Natural killer cell (primary cell): ENCODE results near the gene COL5A2. TPM values are rescaled to one million over a fixed set of nuclear protein-coding genes. Genes with fewer than 3 reads are reported as not detected.

ENCODE experiments used
- ATAC-seq, 3 donors: fragments of 150-1000 bp in 2 of 3; fragments of 200-7000 bp in 1 of 3; cut with Tn5 transposase; 1 replicate in 1 of 3; 2 replicates in 2 of 3; pipeline ENCODE4 v1.10.0; 2021; ENCODE audit warnings: mild to moderate bottlenecking in 2 of 3, moderate library complexity in 2 of 3
- DNase-seq, 2 donors: peaks; one replicate each; pipeline versions ENCODE4 v3.0.0 to v3.0.0-alpha.2; 2013 to 2021; ENCODE audit warnings: mixed read lengths in 1 of 2
- H3K27ac ChIP-seq: one replicate; pipeline ENCODE4 v1.5.1; 2013; ENCODE audit warnings: mild to moderate bottlenecking, low read length
- H3K27me3 ChIP-seq: one replicate; pipeline ENCODE4 v1.6.1; 2013; ENCODE audit warnings: low read length; ENCODE audit not compliant: control insufficient read depth, insufficient read depth
- H3K36me3 ChIP-seq: one replicate; pipeline ENCODE4 v1.6.1; 2013; ENCODE audit warnings: low read length; ENCODE audit not compliant: control insufficient read depth, insufficient read depth
- H3K4me1 ChIP-seq: one replicate; pipeline ENCODE4 v1.6.1; 2013; ENCODE audit warnings: low read length; ENCODE audit not compliant: control insufficient read depth, insufficient read depth
- H3K4me3 ChIP-seq: one replicate; pipeline ENCODE4 v1.5.1; 2013; ENCODE audit warnings: low read length
- H3K9me3 ChIP-seq: one replicate; pipeline ENCODE4 v1.6.1; 2013; ENCODE audit warnings: low read length; ENCODE audit not compliant: control insufficient read depth, insufficient read depth
- H3K27ac Mint-ChIP-seq, 2 donors: one replicate each; pipeline ENCODE4 v1.8.0; 2022; ENCODE audit warnings: mild to moderate bottlenecking in 2 of 2, mixed read lengths in 2 of 2, moderate library complexity in 1 of 2
- H3K27me3 Mint-ChIP-seq, 2 donors: one replicate each; pipeline ENCODE4 v1.8.0; 2022; ENCODE audit warnings: low read depth in 2 of 2, mixed read lengths in 2 of 2
- H3K36me3 Mint-ChIP-seq: one replicate; pipeline ENCODE4 v1.8.0; 2022; ENCODE audit warnings: mixed read lengths
- H3K4me1 Mint-ChIP-seq, 2 donors: one replicate each; pipeline ENCODE4 v1.8.0; 2022; ENCODE audit warnings: mixed read lengths in 2 of 2
- H3K4me3 Mint-ChIP-seq: one replicate; pipeline ENCODE4 v1.8.0; 2022; ENCODE audit warnings: mild to moderate bottlenecking, moderate library complexity, mixed read lengths
- H3K9me3 Mint-ChIP-seq, 2 donors: one replicate each; pipeline ENCODE4 v1.8.0; 2022; ENCODE audit warnings: mixed read lengths in 2 of 2
- WGBS: methylation state at CpG from one replicate; pipeline ENCODE4 v1.1.7; 2013; ENCODE audit warnings: missing lambda C conversion rate; ENCODE audit not compliant: insufficient coverage; 5-methylcytosine and 5-hydroxymethylcytosine counted together
- intact Hi-C: fragments of 100-400 bp; cut with micrococcal nuclease; formaldehyde crosslinking; loops from one replicate; pipeline ENCODE4 v1.14.2; 2022
- total RNA-seq, 4 donors: library from RNA; stranded (reverse); fragments of 120-200 nt in 1 of 4; gene quantifications; one replicate each; pipeline versions ENCODE4 v1.2.3 to v1.2.4, GENCODE V29; 2013 to 2022
- TF ChIP-seq, protein P1 (sequence below): fragments of 200-600 bp; IDR thresholded peaks from one replicate; pipeline ENCODE4 v1.8.0; 2022; ENCODE audit warnings: antibody characterized with exemption

COL5A2 gene
- total RNA-seq, 3 donors from 2014 or later (not counting 1 experiment from before 2014, with no cell fraction given) = 0.38 to 0.68 (median 0.63) TPM

DNA sequence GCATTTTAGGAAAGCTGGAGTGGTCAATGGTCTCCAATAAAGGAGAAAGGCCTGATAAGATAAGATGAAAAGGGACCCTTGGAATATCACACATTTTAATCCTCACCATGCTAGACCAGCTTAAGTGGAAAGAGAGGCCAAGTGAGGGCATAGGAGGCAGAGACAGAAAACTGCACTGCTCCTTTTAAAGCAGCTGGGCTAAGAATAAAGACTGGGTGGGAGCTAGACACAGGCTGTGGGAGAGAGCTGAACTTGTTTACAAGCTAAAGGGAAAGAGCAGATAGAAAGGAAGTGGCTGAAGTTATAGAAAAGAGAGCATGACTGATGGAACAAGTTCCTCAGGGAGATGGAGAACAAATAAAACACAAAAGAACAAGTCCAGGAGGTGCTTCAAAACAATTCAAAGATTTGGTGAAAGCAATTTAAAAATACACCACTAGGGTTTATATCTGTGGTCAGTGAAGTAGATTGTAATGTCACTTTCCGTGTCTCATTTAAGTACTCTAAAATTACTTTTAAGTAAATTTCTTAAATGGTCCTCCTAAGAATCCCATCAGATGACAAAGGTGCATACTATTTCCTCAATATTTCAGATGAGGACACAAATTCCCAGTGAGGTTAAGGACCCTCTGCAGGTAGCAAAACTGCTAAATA, 7.5 kb downstream of the COL5A2 start:
- no peaks in the 10 kb centered on the region for H3K27me3 Mint-ChIP-seq
- ATAC-seq = no peak
- intact Hi-C loops = no loop called here

DNA sequence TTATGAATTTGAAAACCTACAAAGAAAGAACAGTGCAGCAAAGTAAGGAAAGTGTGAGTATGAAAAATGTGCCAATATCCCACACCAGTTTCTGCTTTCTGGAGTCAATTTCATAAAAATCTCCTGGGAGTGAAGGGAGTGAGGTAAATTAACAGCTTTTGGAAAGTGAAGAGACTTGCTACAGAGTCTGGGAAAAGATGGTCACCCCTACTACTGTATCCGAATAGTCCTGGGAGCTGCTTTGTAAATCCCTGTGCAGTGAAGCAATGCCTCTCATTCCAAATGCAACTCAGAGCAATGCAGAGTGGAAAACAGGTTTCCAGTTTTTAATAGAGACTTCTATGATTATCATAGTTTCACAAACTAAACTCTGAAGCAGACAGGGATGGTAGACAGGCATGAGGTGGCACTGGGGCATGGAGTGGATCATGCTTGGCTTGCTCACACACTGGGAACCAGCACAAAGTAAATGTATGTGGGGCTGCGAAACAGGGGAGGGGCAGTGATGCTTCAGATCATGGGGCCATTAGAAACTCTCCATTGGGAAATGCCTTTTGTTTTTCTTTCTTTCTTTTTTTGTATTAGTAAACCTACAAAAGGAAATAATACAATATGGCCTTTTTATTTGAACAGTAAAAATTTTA, 10.6 kb downstream of the COL5A2 start:
- H3K9me3 Mint-ChIP-seq = no peaks in the 10 kb centered on the region
- Histone ChIP-seq H3K9me3 (no peaks in the 10 kb centered on the region), H3K4me1 (no peaks in the 10 kb centered on the region), H3K27me3 (no peaks in the 10 kb centered on the region), H3K36me3 (no peaks in the 10 kb centered on the region), H3K4me3 (no peak overlapping the region), H3K27ac (no peak overlapping the region)
- H3K36me3 Mint-ChIP-seq = no peaks in the 10 kb centered on the region
- TF ChIP-seq, protein P1, sequence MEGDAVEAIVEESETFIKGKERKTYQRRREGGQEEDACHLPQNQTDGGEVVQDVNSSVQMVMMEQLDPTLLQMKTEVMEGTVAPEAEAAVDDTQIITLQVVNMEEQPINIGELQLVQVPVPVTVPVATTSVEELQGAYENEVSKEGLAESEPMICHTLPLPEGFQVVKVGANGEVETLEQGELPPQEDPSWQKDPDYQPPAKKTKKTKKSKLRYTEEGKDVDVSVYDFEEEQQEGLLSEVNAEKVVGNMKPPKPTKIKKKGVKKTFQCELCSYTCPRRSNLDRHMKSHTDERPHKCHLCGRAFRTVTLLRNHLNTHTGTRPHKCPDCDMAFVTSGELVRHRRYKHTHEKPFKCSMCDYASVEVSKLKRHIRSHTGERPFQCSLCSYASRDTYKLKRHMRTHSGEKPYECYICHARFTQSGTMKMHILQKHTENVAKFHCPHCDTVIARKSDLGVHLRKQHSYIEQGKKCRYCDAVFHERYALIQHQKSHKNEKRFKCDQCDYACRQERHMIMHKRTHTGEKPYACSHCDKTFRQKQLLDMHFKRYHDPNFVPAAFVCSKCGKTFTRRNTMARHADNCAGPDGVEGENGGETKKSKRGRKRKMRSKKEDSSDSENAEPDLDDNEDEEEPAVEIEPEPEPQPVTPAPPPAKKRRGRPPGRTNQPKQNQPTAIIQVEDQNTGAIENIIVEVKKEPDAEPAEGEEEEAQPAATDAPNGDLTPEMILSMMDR = no peak
- H3K27ac Mint-ChIP-seq = no peak overlapping the region
- ATAC-seq (no peak), DNase-seq (no peak)
- no peak overlapping the region for H3K4me3 Mint-ChIP-seq
- intact Hi-C loops = no loop called here
- H3K27me3 Mint-ChIP-seq = no peaks in the 10 kb centered on the region
- H3K4me1 Mint-ChIP-seq = no peaks in the 10 kb centered on the region
- WGBS = 92% methylated on average over 2 of the region's 2 CpGs

More for the DNA sequence above, 7.5 kb downstream of the COL5A2 start:
- no peak overlapping the region for H3K4me3 Mint-ChIP-seq
- DNase-seq = no peak
- WGBS = 83% methylated on average over 1 of the region's 1 CpG
- Histone ChIP-seq H3K4me3 (no peak overlapping the region), H3K36me3 (no peaks in the 10 kb centered on the region), H3K27ac (no peak overlapping the region), H3K27me3 (no peaks in the 10 kb centered on the region), H3K9me3 (no peaks in the 10 kb centered on the region), H3K4me1 (no peaks in the 10 kb centered on the region)
- H3K36me3 Mint-ChIP-seq = no peaks in the 10 kb centered on the region
- TF ChIP-seq, protein P1 = no peak
- peaks cover 3% of the 10 kb centered on the region in 2 donors for H3K9me3 Mint-ChIP-seq
- no peak overlapping the region for H3K27ac Mint-ChIP-seq
- no peaks in the 10 kb centered on the region for H3K4me1 Mint-ChIP-seq

DNA sequence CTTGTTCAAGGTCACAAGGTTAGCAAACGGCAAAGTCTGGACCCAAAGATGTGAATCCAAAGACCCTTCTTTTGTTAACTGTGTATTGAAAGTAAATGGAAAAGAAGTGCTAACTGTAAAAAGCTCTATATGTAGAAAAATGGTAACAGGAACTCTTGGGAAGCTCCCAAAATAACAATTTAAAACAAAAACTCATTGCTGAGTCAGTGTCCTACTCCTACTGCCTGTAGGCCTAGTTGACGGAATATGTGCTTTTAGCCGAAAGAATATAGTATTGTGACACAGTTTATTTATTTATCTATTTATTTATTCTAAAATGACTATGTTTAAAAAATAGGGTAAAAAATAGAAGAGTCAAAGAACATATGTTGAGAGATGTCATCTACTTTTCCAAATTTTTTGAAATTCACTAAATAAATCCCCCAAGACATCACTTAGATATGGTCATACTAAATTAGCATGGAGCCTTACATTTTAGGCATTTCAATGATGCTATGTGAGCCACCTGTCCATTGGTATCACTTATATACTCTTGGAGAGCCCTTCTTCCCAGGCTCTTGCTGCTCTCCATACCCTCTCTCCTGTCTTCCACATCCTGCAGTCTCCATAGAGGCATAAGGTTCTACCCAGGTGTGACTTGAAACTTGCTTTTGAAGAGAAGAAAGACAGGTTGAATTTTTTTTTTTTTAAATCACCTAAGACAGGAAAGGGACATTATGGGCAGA, 13.7 kb downstream of the COL5A2 start:
- Histone ChIP-seq H3K9me3 (no peaks in the 10 kb centered on the region), H3K4me1 (no peaks in the 10 kb centered on the region), H3K4me3 (no peak overlapping the region), H3K27me3 (no peaks in the 10 kb centered on the region), H3K27ac (no peak overlapping the region), H3K36me3 (no peaks in the 10 kb centered on the region)
- TF ChIP-seq, protein P1 = no peak
- H3K4me1 Mint-ChIP-seq = no peaks in the 10 kb centered on the region
- ATAC-seq (no peak), DNase-seq (no peak)
- no peak overlapping the region for H3K4me3 Mint-ChIP-seq
- no peaks in the 10 kb centered on the region for H3K9me3 Mint-ChIP-seq
- no peak overlapping the region for H3K27ac Mint-ChIP-seq
- 100% methylated on average over 1 of the region's 3 CpGs for WGBS
- no peaks in the 10 kb centered on the region for H3K27me3 Mint-ChIP-seq
- intact Hi-C loops = no loop called here
- no peaks in the 10 kb centered on the region for H3K36me3 Mint-ChIP-seq
